Left lung (tissue), 10 donors: Measurements from ENCODE around the gene KLF13. TPM values are rescaled to one million over a fixed set of nuclear protein-coding genes. Genes with fewer than 3 reads are reported as not detected.

Experiments
- ATAC-seq: fragments of 200-7000 bp; cut with Tn5 transposase; one replicate; pipeline ENCODE4 v1.9.1; 2020; ENCODE audit warnings: moderate library complexity
- DNase-seq, 4 donors: peaks; one replicate each; pipeline ENCODE4 v3.0.0-alpha.2; 2013 to 2020
- H3K27ac ChIP-seq, 2 donors: fragments of 200-600 bp; sonication (generic) in 1 of 2; one replicate each; pipeline versions ENCODE4 v1.5.0 to v1.8.0; 2020 to 2021
- H3K27me3 ChIP-seq, 2 donors: fragments of 200-600 bp; sonication (generic) in 1 of 2; one replicate each; pipeline versions ENCODE4 v1.5.0 to v1.8.0; 2020 to 2021
- H3K36me3 ChIP-seq, 2 donors: fragments of 200-600 bp; sonication (generic) in 1 of 2; one replicate each; pipeline versions ENCODE4 v1.5.0 to v1.8.0; 2020 to 2021
- H3K4me1 ChIP-seq, 2 donors: fragments of 200-600 bp; one replicate each; pipeline ENCODE4 v1.8.0; 2021
- H3K4me3 ChIP-seq, 2 donors: fragments of 200-600 bp; sonication (generic) in 1 of 2; one replicate each; pipeline versions ENCODE4 v1.5.0 to v1.8.0; 2020 to 2021; ENCODE audit warnings: mild to moderate bottlenecking in 1 of 2
- H3K9me3 ChIP-seq, 2 donors: fragments of 200-600 bp; sonication (generic) in 1 of 2; one replicate each; pipeline versions ENCODE4 v1.5.0 to v1.8.0; 2020 to 2021
- intact Hi-C, 2 donors: fragments of 100-400 bp; cut with DNase I; formaldehyde crosslinking; loops; one replicate each; pipeline versions ENCODE4 v1.11.2 to v1.14.2; 2022
- polyA plus RNA-seq, 6 donors: library from polyadenylated mRNA; unstranded; fragments of 120-200 nt; gene quantifications; one replicate each; pipeline ENCODE4 v1.2.1, GENCODE V29; 2013; ENCODE audit not compliant: insufficient read length in 6 of 6
- total RNA-seq, 2 donors: library from RNA; stranded (reverse); fragmentation: NEBNext Ultra II Directional; extraction: Animal tissue kit (Norgen Biotek cat#: 25700); gene quantifications; one replicate each; pipeline ENCODE4 v1.2.1, GENCODE V29; 2021
- TF ChIP-seq, protein P1 (sequence below), 2 donors: fragments of 200-600 bp; sonication (generic) in 1 of 2; IDR thresholded peaks; one replicate each; pipeline versions ENCODE4 v1.5.0 to v1.8.0; 2021; ENCODE audit warnings: antibody characterized with exemption in 2 of 2
- donor health status: DM: no; HTN: yes; CAD: no.
- donor health status: DM: no; HTN: no; CAD: no.

KLF13 gene
- total and polyA plus RNA-seq, 8 donors, result 44.7 to 116 (median 61.4) TPM

DNA sequence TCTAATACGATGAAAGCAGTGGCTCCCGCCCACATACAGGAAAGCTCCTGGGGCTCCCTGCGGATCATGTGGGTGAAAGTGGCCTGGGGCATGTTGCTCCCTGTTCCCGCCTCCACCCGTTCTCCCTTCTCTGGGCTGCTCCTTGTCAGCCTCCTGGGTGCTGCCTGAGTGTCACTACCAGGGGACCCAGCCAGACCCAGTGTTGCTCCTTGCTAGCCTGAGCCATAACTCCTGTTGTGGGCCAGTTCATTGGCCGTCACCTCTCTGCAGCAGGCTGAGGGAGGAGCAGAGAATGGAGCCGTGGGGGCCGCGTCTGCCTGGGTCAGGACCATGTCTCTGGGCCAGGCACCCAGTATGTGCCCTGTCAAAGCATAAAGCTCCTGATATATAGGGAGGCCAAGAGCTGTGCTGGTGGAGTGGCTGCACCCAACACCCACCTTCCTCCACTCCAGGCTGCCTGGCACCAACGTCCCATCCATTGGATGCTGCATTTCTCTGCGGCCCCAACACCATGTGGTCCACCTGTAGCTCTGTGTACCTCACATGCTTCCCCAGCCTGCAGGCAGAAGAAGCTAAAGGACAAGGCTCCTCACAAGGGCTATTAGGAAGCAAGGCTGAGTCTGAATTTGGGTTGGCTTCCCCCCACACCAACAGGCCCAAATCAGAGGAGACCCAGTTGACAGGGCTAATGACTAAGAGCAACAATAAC is 40.5 kb downstream of the KLF13 start:
- Histone ChIP-seq H3K9me3 (no peaks in the 10 kb centered on the region), H3K36me3 (peaks cover 0 to 6% of the 10 kb centered on the region in 2 donors), H3K4me1 (peaks cover 43 to 96% of the 10 kb centered on the region in 2 donors), H3K27ac (peak overlapping the region; percentile 86 to 94), H3K27me3 (no peaks in the 10 kb centered on the region), H3K4me3 (no peak overlapping the region)
- TF ChIP-seq, protein P1, sequence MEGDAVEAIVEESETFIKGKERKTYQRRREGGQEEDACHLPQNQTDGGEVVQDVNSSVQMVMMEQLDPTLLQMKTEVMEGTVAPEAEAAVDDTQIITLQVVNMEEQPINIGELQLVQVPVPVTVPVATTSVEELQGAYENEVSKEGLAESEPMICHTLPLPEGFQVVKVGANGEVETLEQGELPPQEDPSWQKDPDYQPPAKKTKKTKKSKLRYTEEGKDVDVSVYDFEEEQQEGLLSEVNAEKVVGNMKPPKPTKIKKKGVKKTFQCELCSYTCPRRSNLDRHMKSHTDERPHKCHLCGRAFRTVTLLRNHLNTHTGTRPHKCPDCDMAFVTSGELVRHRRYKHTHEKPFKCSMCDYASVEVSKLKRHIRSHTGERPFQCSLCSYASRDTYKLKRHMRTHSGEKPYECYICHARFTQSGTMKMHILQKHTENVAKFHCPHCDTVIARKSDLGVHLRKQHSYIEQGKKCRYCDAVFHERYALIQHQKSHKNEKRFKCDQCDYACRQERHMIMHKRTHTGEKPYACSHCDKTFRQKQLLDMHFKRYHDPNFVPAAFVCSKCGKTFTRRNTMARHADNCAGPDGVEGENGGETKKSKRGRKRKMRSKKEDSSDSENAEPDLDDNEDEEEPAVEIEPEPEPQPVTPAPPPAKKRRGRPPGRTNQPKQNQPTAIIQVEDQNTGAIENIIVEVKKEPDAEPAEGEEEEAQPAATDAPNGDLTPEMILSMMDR (IDR thresholded peaks at IDR 0.05), result no peak
- no peak for DNase-seq
- intact Hi-C loops, result no loop called here
- no peak for ATAC-seq

DNA sequence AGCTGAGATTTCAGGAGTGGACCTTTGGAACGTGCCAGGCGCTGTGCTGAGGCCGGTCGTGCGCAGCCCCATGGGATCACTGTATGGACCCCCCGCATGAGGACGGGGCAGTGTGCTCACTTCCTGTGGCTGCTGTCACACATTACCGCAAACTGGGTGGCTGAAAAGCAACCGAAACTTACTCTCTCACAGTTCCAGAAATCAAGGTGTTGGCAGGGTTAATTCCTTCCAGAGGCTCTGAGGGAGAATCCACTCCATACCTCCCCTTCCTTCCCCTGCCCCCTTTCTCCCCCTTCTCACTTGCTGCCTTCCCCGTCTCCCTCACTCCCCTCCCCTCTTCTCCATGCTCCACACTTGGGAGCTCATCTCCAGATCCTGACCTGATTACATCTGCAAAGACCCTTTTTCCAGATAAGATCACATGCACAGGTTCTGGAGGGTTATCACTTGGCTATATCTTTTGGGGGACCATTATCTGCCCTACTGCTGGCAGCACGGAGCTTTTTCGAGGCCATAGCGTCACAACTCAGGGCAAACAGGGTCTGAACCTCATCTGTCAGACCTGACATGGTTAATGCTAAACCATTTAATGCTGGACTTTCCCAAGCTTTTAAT is 41.2 kb downstream of the KLF13 start:
- Histone ChIP-seq H3K36me3 (peaks cover 0 to 12% of the 10 kb centered on the region in 2 donors), H3K27ac (peak overlapping the region; percentile 26 to 94), H3K4me3 (no peak overlapping the region), H3K9me3 (no peaks in the 10 kb centered on the region), H3K4me1 (peaks cover 43 to 96% of the 10 kb centered on the region in 2 donors), H3K27me3 (no peaks in the 10 kb centered on the region)
- intact Hi-C loops, result no loop called here
- TF ChIP-seq, protein P1 (IDR thresholded peaks at IDR 0.05), result no peak
- DNase-seq (no peak), ATAC-seq (no peak)

DNA sequence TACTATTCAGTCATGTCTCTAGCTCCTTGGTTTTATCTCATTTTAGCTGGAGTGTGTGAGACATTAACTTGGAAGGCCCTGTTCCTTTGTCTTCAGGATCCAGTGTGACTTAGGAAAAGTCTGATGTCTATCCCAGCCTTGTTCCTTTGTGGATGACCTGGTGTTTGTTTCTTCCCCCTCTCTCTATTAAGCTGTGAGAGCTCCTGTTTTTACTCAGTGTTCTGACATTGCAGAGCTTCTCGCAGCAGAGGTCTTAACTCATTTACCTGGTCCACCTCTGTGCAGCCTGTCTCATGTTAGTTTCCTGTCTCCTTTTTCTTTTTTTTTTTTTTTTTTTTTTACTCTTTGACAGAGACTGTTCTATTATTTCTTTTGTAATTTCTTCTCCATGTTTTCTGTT is 43.1 kb downstream of the KLF13 start:
- TF ChIP-seq, protein P1 (IDR thresholded peaks at IDR 0.05), result no peak
- DNase-seq (no peak), ATAC-seq (no peak)
- H3K27me3 ChIP-seq, result no peaks in the 10 kb centered on the region
- H3K4me1 ChIP-seq, result peaks cover 30 to 95% of the 10 kb centered on the region in 2 donors
- no peak overlapping the region for H3K4me3 ChIP-seq
- peak overlapping the region in 1 of 2 donors; percentile 46 for H3K27ac ChIP-seq
- no peaks in the 10 kb centered on the region for H3K9me3 ChIP-seq
- intact Hi-C loops, result no loop called here
- H3K36me3 ChIP-seq, result peaks cover 0 to 31% of the 10 kb centered on the region in 2 donors

DNA sequence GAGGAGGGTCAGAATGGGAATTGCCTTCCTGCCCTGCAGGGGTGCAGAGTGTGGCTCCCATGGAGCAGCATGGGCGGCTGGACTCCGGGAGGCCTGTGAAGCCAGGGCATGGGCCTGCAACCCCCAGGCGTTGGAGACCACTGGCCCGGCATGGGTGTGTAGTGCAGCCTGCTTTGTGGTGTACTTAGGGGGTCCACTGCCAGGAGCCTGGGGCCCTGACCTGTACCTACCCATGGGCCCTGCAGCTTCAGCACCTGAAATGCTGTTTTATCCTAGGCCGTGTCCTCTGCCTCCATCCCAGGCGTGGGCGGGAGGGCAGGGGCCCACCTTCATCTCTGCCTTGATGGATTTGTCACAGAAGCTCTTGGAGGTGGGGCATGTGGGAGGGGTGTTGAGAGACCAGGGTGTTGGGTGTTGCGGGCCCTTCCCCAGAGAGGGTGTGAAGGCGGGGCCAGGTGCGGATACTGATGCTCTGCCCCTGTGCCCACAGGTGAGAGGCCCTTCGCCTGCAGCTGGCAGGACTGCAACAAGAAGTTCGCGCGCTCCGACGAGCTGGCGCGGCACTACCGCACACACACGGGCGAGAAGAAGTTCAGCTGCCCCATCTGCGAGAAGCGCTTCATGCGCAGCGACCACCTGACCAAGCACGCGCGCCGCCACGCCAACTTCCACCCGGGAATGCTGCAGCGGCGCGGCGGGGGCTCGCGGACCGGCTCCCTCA is 45.0 kb downstream of the KLF13 start:
- Histone ChIP-seq H3K4me3 (no peak overlapping the region), H3K27ac (no peak overlapping the region), H3K9me3 (no peaks in the 10 kb centered on the region), H3K27me3 (no peaks in the 10 kb centered on the region), H3K36me3 (peaks cover 0 to 51% of the 10 kb centered on the region in 2 donors), H3K4me1 (peaks cover 20 to 94% of the 10 kb centered on the region in 2 donors)
- intact Hi-C loops, result no loop called here
- DNase-seq (no peak), ATAC-seq (no peak)
- TF ChIP-seq, protein P1 (IDR thresholded peaks at IDR 0.05), result no peak

DNA sequence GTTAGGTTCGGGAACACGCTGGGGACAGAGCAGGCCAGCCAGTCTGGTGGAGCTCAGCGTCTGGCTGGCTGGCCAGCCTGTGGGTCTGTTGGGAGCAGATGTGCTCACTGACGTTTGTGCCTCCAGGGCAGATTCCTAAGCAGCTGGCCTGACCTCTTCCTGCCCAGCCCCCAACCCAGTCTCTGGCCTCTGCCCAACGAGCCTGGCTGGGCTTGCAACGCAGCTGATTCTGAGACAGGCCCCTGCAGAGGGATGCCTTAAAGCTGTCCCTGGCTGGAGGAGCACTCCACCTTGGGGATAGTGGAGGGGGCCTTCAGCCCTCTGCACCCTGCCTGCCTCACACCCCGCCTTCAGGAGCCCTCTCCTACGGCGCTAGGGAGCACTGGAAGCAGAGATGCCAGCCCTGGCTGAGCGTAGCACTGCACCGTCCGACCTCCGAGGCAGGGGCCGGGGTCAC is 46.0 kb downstream of the KLF13 start:
- no peak overlapping the region for H3K4me3 ChIP-seq
- H3K4me1 ChIP-seq, result peaks cover 17 to 91% of the 10 kb centered on the region in 2 donors
- ATAC-seq (peak; percentile 10), DNase-seq (peak in 1 of 4 donors; percentile 44)
- H3K9me3 ChIP-seq, result no peaks in the 10 kb centered on the region
- H3K36me3 ChIP-seq, result peaks cover 0 to 57% of the 10 kb centered on the region in 2 donors
- TF ChIP-seq, protein P1 (IDR thresholded peaks at IDR 0.05), result no peak
- no peaks in the 10 kb centered on the region for H3K27me3 ChIP-seq
- peak overlapping the region in 1 of 2 donors; percentile 41 for H3K27ac ChIP-seq
- intact Hi-C loops, result no loop called here
